KOPT-K1 (cell line): ENCODE data around the gene NTM.

Experiments
- H3K27ac ChIP-seq: fragments of 200-600 bp; sonication (generic); 2 replicates; pipeline ENCODE4 v1.5.1; 2016; ENCODE audit warnings: antibody characterized with exemption, mild to moderate bottlenecking, low read depth, low read length; ENCODE audit not compliant: poor library complexity, severe bottlenecking
- H3K36me3 ChIP-seq: fragments of 200-600 bp; sonication (generic); 2 replicates; pipeline ENCODE4 v1.5.1; 2017; ENCODE audit warnings: antibody characterized with exemption, mild to moderate bottlenecking, low read length, moderate library complexity; ENCODE audit not compliant: insufficient read depth
- H3K9me3 ChIP-seq: fragments of 200-600 bp; sonication (generic); 2 replicates; pipeline ENCODE4 v1.5.1; 2017; ENCODE audit warnings: antibody characterized with exemption, low read length, mild to moderate bottlenecking; ENCODE audit not compliant: insufficient read depth, poor library complexity, severe bottlenecking

Gene NTM

DNA sequence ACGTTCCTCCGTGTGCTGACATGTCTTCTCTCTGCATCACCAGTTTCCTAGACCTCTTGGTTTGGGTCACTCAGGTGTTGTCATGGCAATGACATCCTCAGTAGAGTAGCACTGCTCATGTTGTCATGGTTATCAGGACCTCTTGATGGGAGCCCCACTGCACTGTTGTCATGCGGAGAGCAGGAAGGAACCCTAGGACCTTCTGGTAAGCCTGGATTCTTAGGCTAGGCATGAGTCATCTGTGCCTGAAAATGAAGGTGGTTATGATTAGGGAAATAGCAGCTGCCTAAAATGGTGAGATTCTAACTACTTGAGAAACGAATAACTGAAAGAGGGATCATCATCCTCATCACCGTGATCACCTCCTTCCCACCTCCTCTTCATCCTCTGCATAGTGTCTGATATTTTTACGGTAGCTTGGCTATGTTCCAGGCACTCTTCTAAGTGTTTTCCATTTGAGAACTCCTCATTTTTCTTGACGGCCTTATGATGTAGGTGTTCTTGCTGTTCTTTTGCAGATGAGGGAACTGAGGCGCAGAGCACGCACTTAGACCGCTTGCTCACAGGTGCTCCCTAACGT, 858.4 kb downstream of the NTM start:
- Histone ChIP-seq H3K36me3 (no peaks in the 10 kb centered on the region), H3K9me3 (no peaks in the 10 kb centered on the region), H3K27ac (no peak overlapping the region)

- H3K36me3 ChIP-seq, result no peaks in the 10 kb centered on the region
- no peaks in the 10 kb centered on the region for H3K9me3 ChIP-seq
- H3K27ac ChIP-seq, result no peak overlapping the region
These were observed 861.4 kb downstream of the NTM start for GRCh38 chr11:132231656-132232347.

DNA sequence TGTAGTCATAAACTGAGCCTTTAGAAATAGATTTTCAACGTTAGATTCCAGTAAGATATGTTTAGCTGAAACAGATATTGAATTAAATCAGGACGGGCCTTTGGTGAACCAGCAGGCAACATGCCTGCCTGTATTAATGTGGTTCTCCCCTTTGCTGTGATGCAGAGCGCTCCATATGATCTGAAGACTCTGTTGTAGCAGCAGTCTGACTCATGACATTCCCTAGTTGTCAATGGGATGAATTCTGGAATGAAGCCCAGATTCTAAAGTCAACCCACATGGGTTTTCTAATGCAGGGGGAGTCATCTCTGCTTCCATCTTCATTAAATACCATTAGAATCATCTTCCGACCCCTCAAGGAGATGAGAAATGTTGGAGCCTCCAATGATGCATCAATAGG, 864.5 kb downstream of the NTM start:
- Histone ChIP-seq H3K27ac (no peak overlapping the region), H3K36me3 (no peaks in the 10 kb centered on the region)

DNA sequence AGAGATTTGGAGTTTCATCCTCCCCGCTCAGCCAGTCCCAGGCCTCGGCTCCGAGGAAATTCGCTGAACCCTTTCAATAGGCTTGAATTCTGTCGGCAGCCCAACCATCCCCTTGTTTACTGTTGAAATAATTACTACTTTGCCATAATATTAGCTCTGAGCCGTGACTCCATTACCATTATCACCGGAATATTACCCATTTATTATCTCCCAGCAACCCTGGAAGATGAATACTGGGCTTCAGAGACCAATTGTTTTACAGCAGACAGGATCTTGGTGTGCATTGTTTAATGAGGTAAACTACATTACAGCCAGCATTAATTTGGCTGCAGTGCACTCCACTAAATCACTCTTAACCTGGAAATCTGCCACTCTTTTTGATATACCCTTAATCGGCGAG, 867.4 kb downstream of the NTM start:
- Histone ChIP-seq H3K9me3 (no peaks in the 10 kb centered on the region), H3K27ac (no peak overlapping the region), H3K36me3 (no peaks in the 10 kb centered on the region)

More for the DNA sequence above, 864.5 kb downstream of the NTM start:
- no peaks in the 10 kb centered on the region for H3K9me3 ChIP-seq

DNA sequence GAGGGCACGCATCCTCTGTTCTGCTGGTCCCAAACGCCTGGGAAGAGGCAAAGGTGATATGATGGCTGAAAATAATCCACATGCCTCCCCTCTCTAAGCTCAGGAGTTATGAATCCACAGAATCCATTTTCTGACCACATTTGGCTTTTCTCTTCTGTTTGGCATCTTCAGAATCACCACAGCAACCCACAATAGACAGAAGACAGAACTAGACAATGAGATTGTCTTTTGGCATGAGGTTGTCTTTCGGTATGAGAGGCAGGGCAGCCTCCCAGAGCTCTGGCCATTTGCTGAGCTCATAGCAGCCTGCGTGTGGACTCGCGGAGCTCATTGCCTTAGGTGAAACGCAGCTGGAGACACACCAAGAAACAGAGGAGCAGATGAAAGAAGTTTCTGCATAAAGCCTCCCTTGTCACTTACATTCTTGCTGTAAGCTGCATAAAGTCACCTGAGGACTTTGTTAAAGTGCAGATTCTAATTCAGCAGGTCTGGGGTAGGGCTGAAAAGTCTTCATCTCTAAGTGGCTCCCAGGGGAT, 868.0 kb downstream of the NTM start:
- Histone ChIP-seq H3K36me3 (no peaks in the 10 kb centered on the region), H3K27ac (no peak overlapping the region), H3K9me3 (no peaks in the 10 kb centered on the region)

DNA sequence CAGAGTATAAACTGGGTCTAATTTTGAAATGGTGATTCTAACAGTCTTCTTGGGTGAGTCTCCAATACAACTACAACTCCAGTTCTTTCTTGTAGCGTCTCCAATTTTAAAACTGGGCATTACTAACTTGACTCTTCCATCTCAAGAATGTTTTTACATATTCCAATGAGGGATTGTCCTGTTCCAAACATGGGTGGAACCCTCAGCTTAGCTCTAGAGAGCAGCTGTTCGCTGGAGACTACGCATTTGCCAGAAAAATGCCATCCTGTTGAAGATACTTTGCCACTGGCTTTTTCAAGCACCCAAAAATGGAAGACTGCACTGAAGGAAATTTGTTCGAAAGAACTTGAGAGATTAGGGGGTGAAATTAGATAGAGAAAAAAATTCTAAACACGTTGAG, 870.0 kb downstream of the NTM start:
- H3K27ac ChIP-seq, result no peak overlapping the region
- H3K36me3 ChIP-seq, result no peaks in the 10 kb centered on the region
- no peaks in the 10 kb centered on the region for H3K9me3 ChIP-seq

GRCh38 chr11:132242632-132243031, 872.2 kb downstream of the NTM start:
- H3K27ac ChIP-seq, result no peak overlapping the region
- H3K9me3 ChIP-seq, result no peaks in the 10 kb centered on the region
- H3K36me3 ChIP-seq, result no peaks in the 10 kb centered on the region

DNA sequence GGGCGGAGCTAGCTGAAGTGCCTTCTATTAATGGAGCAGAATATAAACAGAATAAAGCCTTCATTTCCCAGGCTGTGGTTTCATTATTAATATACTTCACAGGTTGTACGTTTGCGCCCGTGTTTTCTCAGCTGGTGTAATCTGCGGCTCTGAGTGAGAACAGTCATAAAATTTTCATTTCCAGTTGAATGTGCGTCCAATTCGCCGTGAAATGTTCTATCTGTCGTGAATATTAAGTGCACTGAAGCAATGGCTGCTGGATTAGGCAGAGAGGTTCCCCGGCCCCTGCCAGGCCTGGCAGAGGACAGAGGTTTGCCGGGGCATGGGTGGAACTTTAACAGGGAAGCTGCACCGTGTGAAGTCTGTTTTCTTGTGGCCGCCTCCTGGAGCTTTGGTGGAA, 874.4 kb downstream of the NTM start:
- H3K36me3 ChIP-seq, result no peaks in the 10 kb centered on the region
- H3K9me3 ChIP-seq, result no peaks in the 10 kb centered on the region
- H3K27ac ChIP-seq, result no peak overlapping the region

DNA sequence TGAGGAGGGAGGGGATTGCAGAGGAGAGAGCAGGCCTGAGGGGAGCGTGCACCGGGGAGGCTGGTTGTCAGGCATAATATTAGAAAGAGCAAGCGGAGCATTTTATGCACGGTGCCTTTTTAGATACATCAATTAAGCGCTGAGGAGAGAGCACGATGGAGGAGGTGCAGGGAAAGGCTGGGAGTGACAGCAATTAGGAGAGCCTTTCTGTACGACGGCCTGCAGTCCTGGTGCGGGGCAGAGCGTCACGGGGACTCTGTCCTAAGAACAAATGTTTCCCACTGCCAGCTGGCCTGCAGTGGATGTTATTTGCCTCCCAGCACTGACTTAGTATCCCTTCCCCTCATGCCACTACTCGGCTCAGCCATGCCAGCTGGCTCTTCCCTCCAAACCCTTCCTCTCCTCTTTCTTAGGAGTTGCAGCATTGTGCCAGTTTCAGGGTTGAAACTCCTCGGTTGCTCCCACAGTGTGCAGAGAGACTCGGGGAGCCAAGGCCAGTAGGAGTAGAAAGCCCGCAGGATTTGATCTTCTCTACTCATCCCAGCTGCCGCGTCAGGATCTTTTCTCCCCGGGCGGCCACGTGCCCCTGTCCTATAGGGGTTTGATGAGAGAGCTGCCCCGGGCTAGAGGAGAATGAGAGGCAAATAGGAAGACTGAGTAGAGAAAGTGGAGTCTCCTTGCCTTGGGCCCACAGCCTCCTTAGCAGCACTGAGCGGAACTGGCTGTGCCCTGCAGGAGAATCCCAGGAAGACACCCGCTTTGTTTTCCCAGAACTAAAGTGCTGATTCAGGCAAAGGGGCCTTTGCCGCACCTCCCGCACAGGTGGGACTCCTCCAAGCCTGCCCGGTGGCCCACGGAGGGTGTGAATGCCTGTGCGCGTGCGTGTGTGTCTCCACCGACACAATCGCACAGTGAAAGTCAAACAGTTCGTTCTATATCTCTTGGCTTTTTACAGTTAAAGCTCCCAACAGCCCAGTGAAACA, 875.3 kb downstream of the NTM start:
- H3K9me3 ChIP-seq, result no peaks in the 10 kb centered on the region
- H3K36me3 ChIP-seq, result no peaks in the 10 kb centered on the region
- no peak overlapping the region for H3K27ac ChIP-seq

DNA sequence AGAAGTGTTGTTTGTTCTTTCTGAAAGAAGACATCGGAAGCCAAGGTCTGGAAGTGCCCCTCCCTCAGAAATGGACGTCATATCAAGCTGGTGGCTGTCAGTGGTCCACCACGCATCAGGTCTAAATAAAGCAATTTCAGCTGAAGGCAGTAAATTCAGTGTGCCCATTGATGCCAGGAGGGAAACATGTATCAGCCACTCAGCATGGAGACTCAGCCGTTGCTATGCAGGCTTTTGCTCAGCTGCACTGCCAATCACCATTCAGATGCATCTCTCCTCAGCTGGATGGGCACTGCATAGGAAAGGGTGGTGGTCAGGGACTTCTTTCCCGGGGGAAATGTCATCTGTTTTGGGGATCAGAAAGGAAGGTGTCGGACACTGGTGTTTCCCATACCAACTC, 878.2 kb downstream of the NTM start:
- Histone ChIP-seq H3K27ac (no peak overlapping the region), H3K9me3 (no peaks in the 10 kb centered on the region), H3K36me3 (no peaks in the 10 kb centered on the region)

- H3K9me3 ChIP-seq, result no peaks in the 10 kb centered on the region
- H3K27ac ChIP-seq, result no peak overlapping the region
- H3K36me3 ChIP-seq, result no peaks in the 10 kb centered on the region
These were observed 878.8 kb downstream of the NTM start for GRCh38 chr11:132249256-132249655.

GRCh38 chr11:132251061-132251460, 880.6 kb downstream of the NTM start:
- no peak overlapping the region for H3K27ac ChIP-seq
- H3K9me3 ChIP-seq, result no peaks in the 10 kb centered on the region
- no peaks in the 10 kb centered on the region for H3K36me3 ChIP-seq

GRCh38 chr11:132253469-132254264, 883.3 kb downstream of the NTM start:
- Histone ChIP-seq H3K9me3 (no peaks in the 10 kb centered on the region), H3K36me3 (no peaks in the 10 kb centered on the region), H3K27ac (no peak overlapping the region)

- Histone ChIP-seq H3K9me3 (no peaks in the 10 kb centered on the region), H3K27ac (no peak overlapping the region)
These were observed 884.5 kb downstream of the NTM start for GRCh38 chr11:132254906-132255305.

More at GRCh38 chr11:132254906-132255305, 884.5 kb downstream of the NTM start:
- H3K36me3 ChIP-seq, result no peaks in the 10 kb centered on the region
